ENCODE results near the gene UNK.

DNA sequence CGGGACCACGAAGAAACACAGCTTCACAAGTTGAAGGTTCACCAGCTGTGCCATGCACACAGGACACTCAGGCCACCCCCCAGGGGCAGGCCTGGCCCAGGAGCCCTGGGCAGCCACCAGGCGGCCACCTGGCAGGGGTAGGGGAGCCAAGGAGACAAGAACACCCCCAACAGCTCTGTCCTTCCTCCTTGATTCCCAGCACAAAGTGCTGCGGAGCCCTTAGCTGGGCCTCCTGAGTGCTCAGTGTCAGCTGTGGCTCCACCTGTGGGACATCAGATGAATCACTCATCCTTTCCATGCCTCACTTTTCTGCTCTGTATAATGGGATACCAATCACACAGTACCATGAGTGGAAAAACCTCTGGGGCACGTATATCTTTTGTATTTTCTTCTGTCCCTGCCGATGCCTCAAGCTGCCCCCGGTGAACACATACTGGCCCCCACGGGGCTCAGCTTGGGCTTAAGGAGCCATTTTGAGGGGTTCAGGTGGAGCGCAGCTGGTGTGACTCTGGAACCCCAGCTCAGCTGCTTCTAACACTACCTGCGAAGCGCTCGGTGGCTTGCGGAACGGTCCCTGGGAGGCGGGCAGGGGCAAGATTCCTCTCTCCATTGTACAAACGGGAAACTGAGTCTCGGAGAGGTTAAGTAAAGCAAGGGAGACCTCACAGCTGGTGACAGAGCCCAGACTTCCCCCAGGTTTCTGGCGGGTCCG lies 31.6 kb upstream of the UNK start:
- no peak for TF ChIP-seq EP300 (IDR thresholded peaks at IDR 0.05)
- TF ChIP-seq POLR2AphosphoS5 (IDR thresholded peaks at IDR 0.05): no peak
- TF ChIP-seq, protein P1, sequence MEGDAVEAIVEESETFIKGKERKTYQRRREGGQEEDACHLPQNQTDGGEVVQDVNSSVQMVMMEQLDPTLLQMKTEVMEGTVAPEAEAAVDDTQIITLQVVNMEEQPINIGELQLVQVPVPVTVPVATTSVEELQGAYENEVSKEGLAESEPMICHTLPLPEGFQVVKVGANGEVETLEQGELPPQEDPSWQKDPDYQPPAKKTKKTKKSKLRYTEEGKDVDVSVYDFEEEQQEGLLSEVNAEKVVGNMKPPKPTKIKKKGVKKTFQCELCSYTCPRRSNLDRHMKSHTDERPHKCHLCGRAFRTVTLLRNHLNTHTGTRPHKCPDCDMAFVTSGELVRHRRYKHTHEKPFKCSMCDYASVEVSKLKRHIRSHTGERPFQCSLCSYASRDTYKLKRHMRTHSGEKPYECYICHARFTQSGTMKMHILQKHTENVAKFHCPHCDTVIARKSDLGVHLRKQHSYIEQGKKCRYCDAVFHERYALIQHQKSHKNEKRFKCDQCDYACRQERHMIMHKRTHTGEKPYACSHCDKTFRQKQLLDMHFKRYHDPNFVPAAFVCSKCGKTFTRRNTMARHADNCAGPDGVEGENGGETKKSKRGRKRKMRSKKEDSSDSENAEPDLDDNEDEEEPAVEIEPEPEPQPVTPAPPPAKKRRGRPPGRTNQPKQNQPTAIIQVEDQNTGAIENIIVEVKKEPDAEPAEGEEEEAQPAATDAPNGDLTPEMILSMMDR (IDR thresholded peaks at IDR 0.05): no peak
